Spleen (tissue), 7 donors: ENCODE results near the gene PSG1.
"Not testable (repeated sequence)": the region's sequence is repeated elsewhere in the genome, so short reads cannot be mapped to it uniquely, and the experiment has no call there.

ENCODE experiments used
- CTCF ChIP-seq, 11 experiments: fragments of 200-600 bp in 7 of 11; fragments of 450-650 bp in 4 of 11; sonication (generic) in 4 of 11; IDR thresholded peaks in 8 of 11; conservative IDR thresholded peaks in 3 of 11; 1 replicate in 7 of 11; 2 replicates in 4 of 11; pipeline versions ENCODE4 v1.4.0 to v1.8.0; 2016 to 2021; ENCODE audit warnings: antibody characterized with exemption in 11 of 11, inconsistent platforms in 4 of 11, mild to moderate bottlenecking in 1 of 11
- POLR2AphosphoS5 ChIP-seq, 3 donors: sonication (generic); formaldehyde crosslinking; IDR thresholded peaks; one replicate each; pipeline ENCODE4 v1.5.1; 2017; ENCODE audit warnings: antibody characterized with exemption in 3 of 3
- donor health status: DM: no; HTN: no; CAD: no; lungs with moderate emphysema.
- donor health status: DM: no; HTN: no; CAD: no.
- donor health status: DM: no; HTN: no; CAD: no.

DNA sequence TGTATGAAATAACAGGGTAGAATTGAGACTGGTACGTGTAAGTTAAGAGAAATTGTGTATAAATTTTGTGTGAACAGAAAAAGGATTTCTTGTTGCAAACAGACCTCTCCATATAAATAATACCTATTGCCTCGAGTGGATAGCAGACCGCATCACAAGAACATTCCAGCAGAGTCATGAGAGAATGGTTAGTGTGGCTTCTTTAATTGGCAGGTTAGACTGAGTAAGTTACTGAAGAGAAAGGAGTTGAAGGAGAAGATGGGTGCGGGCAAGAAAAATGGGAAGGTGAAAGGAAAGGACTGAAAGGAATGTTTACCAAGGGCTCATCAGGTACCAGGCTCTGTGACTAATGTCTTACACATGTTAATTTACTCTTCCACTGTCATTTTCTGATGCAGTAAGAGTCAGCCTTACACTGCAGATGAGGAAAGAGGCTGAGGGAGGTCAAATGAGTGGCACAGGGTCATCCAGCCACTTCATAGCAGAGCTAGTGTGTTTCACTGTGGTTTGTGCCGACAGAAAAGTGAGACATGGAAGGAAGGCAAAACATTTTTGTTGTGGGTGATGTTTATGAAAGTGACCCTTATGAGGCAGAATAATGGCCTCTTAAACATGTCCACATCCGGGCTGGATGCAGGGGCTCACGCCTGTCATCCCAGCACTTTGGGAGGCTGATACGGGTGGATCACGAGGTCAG lies 46.6 kb downstream of the PSG1 start:
- not testable (repeated sequence) for TF ChIP-seq CTCF (IDR thresholded peaks at IDR 0.05 in 8 of 11, conservative IDR thresholded peaks at IDR 0.05 in 3 of 11); POLR2AphosphoS5 (IDR thresholded peaks at IDR 0.05)
